H1 (cell line): ENCODE measurements around the gene USP13. TPM values are rescaled to one million over a fixed set of nuclear protein-coding genes. Genes with fewer than 3 reads are reported as not detected.
A peak's percentile ranks its signal among the peaks of the same experiment; 100 is the strongest.

ENCODE experiments used
- CBX5 ChIP-seq: fragments of 300-800, 300-1000 bp; sonication (generic); IDR thresholded peaks from 2 replicates; pipeline ENCODE4 v1.7.1; 2016; ENCODE audit warnings: antibody characterized with exemption, low read length, low read depth
- CREB1 ChIP-seq: IDR thresholded peaks from 2 replicates; pipeline ENCODE4 v1.6.1; 2012; ENCODE audit warnings: inconsistent platforms
- FOSL1 ChIP-seq: IDR thresholded peaks from 2 replicates; pipeline ENCODE4 v1.6.1; 2011; ENCODE audit warnings: mild to moderate bottlenecking, low read depth, low read length, moderate library complexity; ENCODE audit not compliant: insufficient read depth
- polyA plus RNA-seq, 7 experiments: library from polyadenylated mRNA; depleted of rRNA in 3 of 7; stranded (reverse) in 5 of 7; unstranded in 2 of 7; fragments of >200 nt in 5 of 7; fragments of 200-250 nt in 2 of 7; gene quantifications; 1 replicate in 5 of 7; 2 replicates in 1 of 7; 4 replicates in 1 of 7; pipeline versions ENCODE4 v1.2.1 to v1.2.3, GENCODE V29; 2011 to 2013; ENCODE audit warnings: missing spikeins in 2 of 7, mixed read lengths in 2 of 7
- total RNA-seq: library from RNA; stranded (reverse); fragmentation: NEBNext Ultra II Directional; extraction: Animal tissue kit (Norgen Biotek cat#: 25700); gene quantifications from 2 replicates; pipeline ENCODE4 v1.2.1, GENCODE V29; 2021

Gene USP13
- total and polyA plus RNA-seq, 2 of the 8 experiments (the other 6 are each of a cell fraction or from before 2014, with no cell fraction given): 7.9 to 25.9 TPM

GRCh38 chr3:179604321-179605078 is 48.3 kb upstream of the USP13 start, which contains the start of the genes MRPL47 and NDUFB5 (continued):
- TF ChIP-seq FOSL1 (no peak), CREB1 (peak; percentile 94), CBX5 (no peak)
